Fibroblast of villous mesenchyme (primary cell): Measurements from ENCODE around the gene PEAK1. TPM values are rescaled to one million over a fixed set of nuclear protein-coding genes. Genes with fewer than 3 reads are reported as not detected.

Experiments
- DNase-seq: peaks from one replicate; pipeline ENCODE4 v3.0.0-alpha.2; 2010; ENCODE audit warnings: low read depth
- H3K4me3 ChIP-seq: 2 replicates; pipeline ENCODE4 v1.5.1; 2011; ENCODE audit warnings: low read depth, mild to moderate bottlenecking, low read length
- CTCF ChIP-seq: IDR thresholded peaks from 2 replicates; pipeline ENCODE4 v1.5.1; 2012; ENCODE audit warnings: low read depth, mild to moderate bottlenecking, low read length; ENCODE audit not compliant: insufficient read depth
- total RNA-seq: library from RNA; depleted of rRNA; stranded (reverse); fragments of >200 nt; gene quantifications from 2 replicates; pipeline ENCODE4 v1.2.3, GENCODE V29; 2012

PEAK1 gene
- total RNA-seq, 1 donor: 77.3 TPM

DNA sequence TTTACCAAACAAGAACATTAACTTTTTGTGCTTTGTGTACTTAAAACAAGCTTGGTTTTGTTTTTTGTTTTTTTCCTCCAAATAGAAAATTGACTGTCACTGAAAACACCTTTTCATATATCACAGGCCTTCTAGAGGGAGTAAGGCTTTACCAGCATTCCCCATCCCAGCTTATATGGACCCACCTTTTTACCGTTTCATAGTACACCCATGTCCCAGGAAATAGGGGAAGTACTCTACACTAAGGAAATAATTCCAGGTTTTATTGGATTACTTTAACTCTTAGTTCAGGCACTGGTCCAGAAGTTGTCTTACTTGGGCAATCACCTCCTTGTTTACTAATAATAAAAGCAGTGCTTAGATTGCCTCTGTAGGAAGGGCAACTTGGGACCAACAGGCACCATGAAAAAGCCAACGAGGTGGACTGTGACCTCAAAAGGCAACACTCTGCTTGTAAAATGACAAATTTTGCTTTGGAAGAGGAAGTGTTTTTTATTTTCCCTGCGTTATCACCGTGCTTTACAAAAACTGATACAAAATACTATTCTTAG, 27.0 kb upstream of the PEAK1 start:
- peak; percentile 27 for DNase-seq
- no peak overlapping the region for H3K4me3 ChIP-seq
- TF ChIP-seq CTCF: no peak

DNA sequence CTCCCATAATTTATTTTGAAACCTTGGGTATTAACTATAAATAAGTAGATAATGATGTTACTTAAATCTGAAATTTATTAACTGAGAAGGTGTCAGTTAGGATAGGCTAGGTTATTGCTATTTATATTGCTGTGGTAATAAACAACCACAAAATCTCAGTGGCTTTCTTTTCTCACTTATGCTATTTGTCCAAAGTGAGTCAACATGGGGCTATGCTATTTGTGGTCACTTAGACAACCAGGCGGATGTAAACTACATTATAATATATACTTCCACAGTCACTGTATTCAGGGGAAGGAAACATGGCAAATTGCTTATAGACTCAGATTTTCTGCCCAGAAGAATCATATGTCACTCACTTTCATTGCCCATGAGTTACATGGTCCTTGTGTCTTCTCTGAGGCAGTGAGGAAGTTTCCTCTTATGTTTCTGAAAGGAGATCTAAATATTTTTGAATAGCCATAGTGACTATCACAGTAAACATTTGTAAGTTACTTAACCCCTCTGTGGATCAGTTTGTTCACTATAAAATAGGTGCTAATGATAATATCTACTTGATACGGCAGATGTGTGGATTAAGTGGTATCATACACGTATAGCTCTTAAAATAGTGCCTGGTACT, 20.6 kb upstream of the PEAK1 start:
- TF ChIP-seq CTCF: no peak
- H3K4me3 ChIP-seq: no peak overlapping the region
- DNase-seq: peak; percentile 87

DNA sequence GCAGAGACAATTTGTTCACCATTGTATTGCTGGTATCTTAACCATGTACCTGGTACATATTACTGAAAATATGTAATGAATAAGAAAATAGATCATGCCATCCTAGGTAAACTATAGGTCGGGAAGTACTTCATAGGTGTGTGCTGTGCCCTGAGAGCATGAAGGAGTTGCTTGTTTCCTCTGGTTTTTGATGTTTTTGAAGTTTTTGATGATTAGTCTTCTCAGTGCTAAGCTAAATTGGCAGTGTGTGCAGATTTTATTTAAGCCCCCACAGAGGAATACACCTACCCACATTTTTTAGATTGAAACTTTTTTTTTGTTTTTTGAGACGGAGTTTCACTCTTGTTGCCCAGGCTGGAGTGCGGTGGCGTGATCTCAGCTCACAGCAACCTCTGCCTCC, 17.4 kb upstream of the PEAK1 start:
- DNase-seq: no peak
- no peak overlapping the region for H3K4me3 ChIP-seq
- TF ChIP-seq CTCF: no peak

DNA sequence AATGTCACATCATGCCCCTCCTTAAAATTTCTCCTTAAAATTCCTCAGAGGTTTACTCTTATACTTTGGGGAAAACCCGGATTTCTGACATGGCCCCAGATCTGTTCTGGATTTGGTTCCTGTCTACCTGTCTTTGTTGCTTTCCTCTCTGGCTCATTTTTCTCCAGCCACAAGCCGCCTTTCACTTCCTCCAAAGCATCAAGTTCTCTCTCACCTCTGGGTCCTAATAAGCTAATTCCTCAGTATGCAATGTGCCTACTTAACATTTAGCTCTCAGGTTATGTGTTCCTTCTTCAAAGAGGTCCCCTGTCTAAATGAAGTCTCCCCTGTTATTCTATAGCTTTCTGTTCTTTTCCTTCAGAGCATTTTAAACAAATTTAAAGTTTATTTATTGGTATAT, 16.9 kb upstream of the PEAK1 start:
- H3K4me3 ChIP-seq: no peak overlapping the region
- no peak for TF ChIP-seq CTCF
- no peak for DNase-seq

- H3K4me3 ChIP-seq: no peak overlapping the region
- no peak for DNase-seq
- no peak for TF ChIP-seq CTCF
Observed at GRCh38 chr15:77430652-77431051, 10.7 kb upstream of the PEAK1 start.

DNA sequence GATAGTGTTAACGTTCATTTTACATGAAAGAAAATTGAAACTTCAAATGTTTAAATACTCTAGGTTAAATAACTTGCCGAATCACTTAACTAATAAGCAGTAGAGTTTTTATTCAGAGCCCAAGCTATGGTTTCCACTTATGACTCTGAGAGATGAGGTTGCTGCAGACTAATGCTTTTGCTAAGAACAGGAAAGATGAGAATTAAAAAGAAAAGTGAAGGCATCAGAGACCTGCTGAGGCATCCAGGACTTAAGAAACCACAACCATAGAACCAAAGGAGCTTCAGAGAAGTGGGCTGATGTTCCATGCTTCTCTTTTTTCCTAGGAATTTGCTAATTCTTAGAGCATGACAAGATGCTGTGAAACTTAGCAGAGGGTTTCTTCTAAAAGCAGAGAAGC, 10.3 kb upstream of the PEAK1 start:
- DNase-seq: no peak
- H3K4me3 ChIP-seq: no peak overlapping the region
- no peak for TF ChIP-seq CTCF

DNA sequence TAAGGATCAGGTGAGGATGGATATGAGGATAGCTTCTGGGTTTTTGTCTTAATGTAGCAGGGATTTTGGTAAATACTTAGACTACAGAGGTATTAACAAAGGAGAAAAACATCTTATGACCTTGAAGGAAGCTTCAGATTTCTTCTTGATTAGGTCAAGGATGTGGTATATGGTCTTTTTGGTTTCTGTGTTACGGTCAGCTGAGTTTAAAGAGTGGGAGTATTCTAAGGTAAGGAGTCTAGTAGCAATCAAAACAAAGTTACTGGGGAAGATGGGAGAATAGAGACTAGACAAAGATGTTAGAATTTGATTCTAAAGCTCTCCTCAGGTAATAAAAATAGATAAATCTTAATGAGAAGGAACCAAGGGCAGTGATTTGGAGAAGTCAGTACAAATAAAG, 7.0 kb upstream of the PEAK1 start:
- DNase-seq: no peak
- TF ChIP-seq CTCF: no peak
- no peak overlapping the region for H3K4me3 ChIP-seq
